Naive B cell (primary cell): Measurements from ENCODE around the gene SLC43A1. TPM values are rescaled to one million over a fixed set of nuclear protein-coding genes. Genes with fewer than 3 reads are reported as not detected.
A peak's percentile ranks its signal among the peaks of the same experiment; 100 is the strongest.

Source experiments
- ATAC-seq, 2 donors: fragments of 150-1000 bp; cut with Tn5 transposase; 2 replicates each; pipeline ENCODE4 v1.10.0; 2021; ENCODE audit warnings: low read depth in 2 of 2, mild to moderate bottlenecking in 2 of 2, moderate library complexity in 2 of 2
- DNase-seq: peaks from one replicate; pipeline ENCODE4 v3.0.0; 2022
- H3K27ac Mint-ChIP-seq, 6 donors: one replicate each; pipeline ENCODE4 v1.8.0; 2020 to 2022; ENCODE audit warnings: mild to moderate bottlenecking in 6 of 6, mixed read lengths in 6 of 6, moderate library complexity in 5 of 6, inconsistent platforms in 2 of 6
- H3K27me3 Mint-ChIP-seq, 3 donors: one replicate each; pipeline ENCODE4 v1.8.0; 2021 to 2022; ENCODE audit warnings: mixed read lengths in 3 of 3, mild to moderate bottlenecking in 1 of 3
- H3K36me3 Mint-ChIP-seq, 2 donors: one replicate each; pipeline ENCODE4 v1.8.0; 2020 to 2022; ENCODE audit warnings: mixed read lengths in 2 of 2, inconsistent platforms in 1 of 2, mild to moderate bottlenecking in 1 of 2
- H3K4me1 Mint-ChIP-seq, 3 donors: one replicate each; pipeline ENCODE4 v1.8.0; 2020 to 2022; ENCODE audit warnings: mixed read lengths in 3 of 3, inconsistent platforms in 1 of 3, mild to moderate bottlenecking in 1 of 3, moderate library complexity in 1 of 3
- H3K4me3 Mint-ChIP-seq, 8 donors: one replicate each; pipeline ENCODE4 v1.8.0; 2020 to 2022; ENCODE audit warnings: mild to moderate bottlenecking in 8 of 8, mixed read lengths in 8 of 8, moderate library complexity in 8 of 8, inconsistent platforms in 2 of 8
- H3K9me3 Mint-ChIP-seq, 7 donors: one replicate each; pipeline ENCODE4 v1.8.0; 2020 to 2022; ENCODE audit warnings: mixed read lengths in 7 of 7, mild to moderate bottlenecking in 5 of 7, inconsistent platforms in 2 of 7, moderate library complexity in 1 of 7
- polyA plus RNA-seq, 6 donors: library from polyadenylated mRNA; unstranded; fragments of 300-500 nt; fragmentation: Illumina TruSeq; gene quantifications; one replicate each; pipeline ENCODE4 v1.2.3, GENCODE V29; 2021; ENCODE audit warnings: low read depth in 6 of 6

The SLC43A1 gene
- polyA plus RNA-seq, 6 donors from 2014 or later: 3.2 to 10.9 (median 4.6) TPM

- ATAC-seq (peak; percentile 34 to 45), DNase-seq (peak; percentile 24)
- H3K4me1 Mint-ChIP-seq: peaks cover 37 to 43% (median 38%) of the 10 kb centered on the region in 3 donors
- no peaks in the 10 kb centered on the region for H3K9me3 Mint-ChIP-seq
- peak overlapping the region; percentile 60 to 97 (median 74) for H3K27ac Mint-ChIP-seq
- H3K27me3 Mint-ChIP-seq: no peaks in the 10 kb centered on the region
- no peaks in the 10 kb centered on the region for H3K36me3 Mint-ChIP-seq
- peak overlapping the region; percentile 91 to 99 (median 97) for H3K4me3 Mint-ChIP-seq
Measured at GRCh38 chr11:57514538-57515331, 767 bp downstream of the SLC43A1 start.

- Mint-ChIP-seq H3K27ac (peak overlapping the region in 2 of 6 donors; percentile 15 to 60), H3K36me3 (no peaks in the 10 kb centered on the region), H3K4me1 (peaks cover 37 to 43% (median 38%) of the 10 kb centered on the region in 3 donors), H3K4me3 (peak overlapping the region; percentile 91 to 99 (median 97)), H3K27me3 (no peaks in the 10 kb centered on the region), H3K9me3 (no peaks in the 10 kb centered on the region)
- DNase-seq (no peak), ATAC-seq (peak; percentile 31 to 42)
Measured at GRCh38 chr11:57513911-57514537, 1.5 kb downstream of the SLC43A1 start.

- Mint-ChIP-seq H3K27me3 (no peaks in the 10 kb centered on the region), H3K9me3 (no peaks in the 10 kb centered on the region), H3K27ac (no peak overlapping the region), H3K4me1 (peaks cover 31 to 40% (median 38%) of the 10 kb centered on the region in 3 donors), H3K36me3 (no peaks in the 10 kb centered on the region), H3K4me3 (peak overlapping the region; percentile 53 to 94 (median 82))
- DNase-seq: no peak
- ATAC-seq: no peak
Measured at GRCh38 chr11:57513452-57513795, 2.1 kb downstream of the SLC43A1 start.

GRCh38 chr11:57512646-57513451 lies 2.7 kb downstream of the SLC43A1 start:
- H3K4me3 Mint-ChIP-seq: peak overlapping the region in 6 of 8 donors; percentile 20 to 91 (median 51)
- no peaks in the 10 kb centered on the region for H3K27me3 Mint-ChIP-seq
- ATAC-seq: no peak
- DNase-seq: no peak
- H3K9me3 Mint-ChIP-seq: no peaks in the 10 kb centered on the region
- peak overlapping the region in 4 of 6 donors; percentile 27 to 86 (median 61) for H3K27ac Mint-ChIP-seq
- H3K4me1 Mint-ChIP-seq: peaks cover 30 to 38% (median 38%) of the 10 kb centered on the region in 3 donors
- H3K36me3 Mint-ChIP-seq: no peaks in the 10 kb centered on the region

- Mint-ChIP-seq H3K36me3 (no peaks in the 10 kb centered on the region), H3K4me1 (peaks cover 30 to 38% (median 35%) of the 10 kb centered on the region in 3 donors)
- peak; percentile 42 to 56 for ATAC-seq
Measured at GRCh38 chr11:57511741-57512430, 3.6 kb downstream of the SLC43A1 start.

GRCh38 chr11:57508341-57509170 lies 6.9 kb downstream of the SLC43A1 start:
- DNase-seq (no peak), ATAC-seq (no peak)
- Mint-ChIP-seq H3K27me3 (no peaks in the 10 kb centered on the region), H3K27ac (peak overlapping the region in 2 of 6 donors; percentile 24 to 66), H3K9me3 (no peaks in the 10 kb centered on the region), H3K36me3 (no peaks in the 10 kb centered on the region), H3K4me1 (peaks cover 14 to 21% (median 18%) of the 10 kb centered on the region in 3 donors), H3K4me3 (no peak overlapping the region)

More at GRCh38 chr11:57511741-57512430, 3.6 kb downstream of the SLC43A1 start:
- DNase-seq: no peak
- H3K27me3 Mint-ChIP-seq: no peaks in the 10 kb centered on the region
- peak overlapping the region in 4 of 8 donors; percentile 7 to 91 (median 54) for H3K4me3 Mint-ChIP-seq
- H3K9me3 Mint-ChIP-seq: no peaks in the 10 kb centered on the region
- H3K27ac Mint-ChIP-seq: peak overlapping the region; percentile 44 to 92 (median 84)

GRCh38 chr11:57506522-57506921 lies 9.0 kb downstream of the SLC43A1 start:
- H3K4me1 Mint-ChIP-seq: peaks cover under 1 to 2% (median 2%) of the 10 kb centered on the region in 3 donors
- no peaks in the 10 kb centered on the region for H3K27me3 Mint-ChIP-seq
- no peak overlapping the region for H3K4me3 Mint-ChIP-seq
- H3K36me3 Mint-ChIP-seq: no peaks in the 10 kb centered on the region
- no peak for DNase-seq
- no peak overlapping the region for H3K27ac Mint-ChIP-seq
- no peaks in the 10 kb centered on the region for H3K9me3 Mint-ChIP-seq
- ATAC-seq: no peak

GRCh38 chr11:57504511-57504910 lies 11.0 kb downstream of the SLC43A1 start:
- DNase-seq: no peak
- no peak overlapping the region for H3K27ac Mint-ChIP-seq
- peaks cover 0 to 11% (median 0%) of the 10 kb centered on the region in 3 donors for H3K4me1 Mint-ChIP-seq
- no peak for ATAC-seq
- H3K36me3 Mint-ChIP-seq: no peaks in the 10 kb centered on the region
- no peaks in the 10 kb centered on the region for H3K9me3 Mint-ChIP-seq
- H3K27me3 Mint-ChIP-seq: no peaks in the 10 kb centered on the region
- H3K4me3 Mint-ChIP-seq: no peak overlapping the region

GRCh38 chr11:57502870-57503269 lies 12.6 kb downstream of the SLC43A1 start:
- H3K27ac Mint-ChIP-seq: peak overlapping the region in 1 of 6 donors; percentile 68

GRCh38 chr11:57502376-57502775 lies 13.1 kb downstream of the SLC43A1 start:
- H3K36me3 Mint-ChIP-seq: no peaks in the 10 kb centered on the region
- H3K9me3 Mint-ChIP-seq: no peaks in the 10 kb centered on the region
- no peak overlapping the region for H3K27ac Mint-ChIP-seq
- H3K4me1 Mint-ChIP-seq: peaks cover 0 to 12% (median 0%) of the 10 kb centered on the region in 3 donors
- no peaks in the 10 kb centered on the region for H3K27me3 Mint-ChIP-seq
- no peak for ATAC-seq
- no peak overlapping the region for H3K4me3 Mint-ChIP-seq
- no peak for DNase-seq

More at GRCh38 chr11:57502870-57503269, 12.6 kb downstream of the SLC43A1 start:
- ATAC-seq (no peak), DNase-seq (no peak)
- Mint-ChIP-seq H3K4me3 (no peak overlapping the region), H3K36me3 (no peaks in the 10 kb centered on the region), H3K27me3 (no peaks in the 10 kb centered on the region), H3K4me1 (peaks cover 0 to 12% (median 0%) of the 10 kb centered on the region in 3 donors), H3K9me3 (no peaks in the 10 kb centered on the region)

- Mint-ChIP-seq H3K27ac (no peak overlapping the region), H3K4me1 (peaks cover 0 to 12% (median 0%) of the 10 kb centered on the region in 3 donors), H3K9me3 (no peaks in the 10 kb centered on the region), H3K36me3 (no peaks in the 10 kb centered on the region), H3K27me3 (no peaks in the 10 kb centered on the region), H3K4me3 (peak overlapping the region in 1 of 8 donors; percentile 49)
- ATAC-seq: no peak
- no peak for DNase-seq
Measured at GRCh38 chr11:57501953-57502352, 13.5 kb downstream of the SLC43A1 start.

- no peak overlapping the region for H3K4me3 Mint-ChIP-seq
- peaks cover 0 to 2% of the 10 kb centered on the region in 2 donors for H3K36me3 Mint-ChIP-seq
- peaks cover 0 to 12% (median 0%) of the 10 kb centered on the region in 3 donors for H3K4me1 Mint-ChIP-seq
- no peaks in the 10 kb centered on the region for H3K27me3 Mint-ChIP-seq
- DNase-seq (no peak), ATAC-seq (no peak)
- H3K27ac Mint-ChIP-seq: peak overlapping the region in 1 of 6 donors; percentile 34
- H3K9me3 Mint-ChIP-seq: no peaks in the 10 kb centered on the region
Measured at GRCh38 chr11:57500926-57501325, 14.6 kb downstream of the SLC43A1 start.
